ENCODE measurements around the gene DDB1. TPM values are rescaled to one million over a fixed set of nuclear protein-coding genes. Genes with fewer than 3 reads are reported as not detected.

The DDB1 gene
- total RNA-seq, 2 donors from 2014 or later, result 179 to 253 TPM

DNA sequence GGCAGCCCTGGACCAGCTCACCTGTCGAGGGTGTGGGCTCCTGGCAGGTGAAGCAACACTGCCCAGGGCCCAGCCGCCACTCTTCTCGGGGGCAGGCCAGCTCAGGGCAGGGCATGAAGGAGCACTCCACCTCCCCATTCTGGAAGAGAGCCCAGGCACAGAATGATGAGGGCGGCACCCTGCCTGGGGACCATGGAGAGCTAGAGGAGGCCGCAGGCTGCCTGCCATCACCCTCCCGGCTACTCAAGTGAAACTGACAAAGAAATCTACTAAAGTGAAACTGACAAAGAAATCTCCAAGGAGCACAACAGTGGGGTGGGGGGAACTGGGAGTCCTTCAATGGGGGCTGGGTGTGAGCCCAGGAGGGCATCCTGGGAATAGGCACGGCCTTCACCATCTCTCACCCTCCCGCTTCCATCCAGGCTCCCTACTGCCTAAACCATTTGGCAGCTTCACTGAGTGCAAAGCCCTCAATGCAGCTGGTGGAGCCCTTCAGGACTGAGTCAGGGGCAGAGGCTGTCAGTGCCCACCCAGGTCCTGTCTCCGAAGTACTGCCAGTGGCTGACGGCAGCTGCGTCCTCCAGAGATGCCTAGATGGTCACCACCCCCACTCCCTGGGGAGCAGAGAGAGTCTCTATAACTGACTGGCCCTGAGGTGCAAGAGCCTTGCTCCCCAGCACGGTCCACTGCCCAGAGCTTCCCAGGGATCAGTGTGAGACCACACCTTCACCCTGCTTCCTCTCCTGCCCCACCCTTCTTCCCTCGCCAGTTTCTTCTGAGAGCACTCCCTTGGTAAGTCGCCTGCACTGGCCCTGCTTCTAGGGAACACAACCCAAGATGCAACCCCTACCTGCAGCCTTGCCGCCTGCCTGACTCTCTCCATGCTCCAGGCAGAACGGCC lies 59.5 kb downstream of the DDB1 start:
- Histone ChIP-seq H3K4me3 (no peak overlapping the region), H3K27me3 (replicated peaks; ENCODE audit: insufficient read depth) (no peaks in the 10 kb centered on the region), H3K9me3 (no peaks in the 10 kb centered on the region), H3K4me1 (replicated peaks) (no peaks in the 10 kb centered on the region), H3K27ac (no peak overlapping the region), H3K36me3 (no peaks in the 10 kb centered on the region)
- no peak for DNase-seq (ENCODE audit: low spot score)
- intact Hi-C loops (cut with DNase I), result no loop called here
- WGBS, result 68% methylated on average over 16 of the region's 16 CpGs
- TF ChIP-seq, protein P1, sequence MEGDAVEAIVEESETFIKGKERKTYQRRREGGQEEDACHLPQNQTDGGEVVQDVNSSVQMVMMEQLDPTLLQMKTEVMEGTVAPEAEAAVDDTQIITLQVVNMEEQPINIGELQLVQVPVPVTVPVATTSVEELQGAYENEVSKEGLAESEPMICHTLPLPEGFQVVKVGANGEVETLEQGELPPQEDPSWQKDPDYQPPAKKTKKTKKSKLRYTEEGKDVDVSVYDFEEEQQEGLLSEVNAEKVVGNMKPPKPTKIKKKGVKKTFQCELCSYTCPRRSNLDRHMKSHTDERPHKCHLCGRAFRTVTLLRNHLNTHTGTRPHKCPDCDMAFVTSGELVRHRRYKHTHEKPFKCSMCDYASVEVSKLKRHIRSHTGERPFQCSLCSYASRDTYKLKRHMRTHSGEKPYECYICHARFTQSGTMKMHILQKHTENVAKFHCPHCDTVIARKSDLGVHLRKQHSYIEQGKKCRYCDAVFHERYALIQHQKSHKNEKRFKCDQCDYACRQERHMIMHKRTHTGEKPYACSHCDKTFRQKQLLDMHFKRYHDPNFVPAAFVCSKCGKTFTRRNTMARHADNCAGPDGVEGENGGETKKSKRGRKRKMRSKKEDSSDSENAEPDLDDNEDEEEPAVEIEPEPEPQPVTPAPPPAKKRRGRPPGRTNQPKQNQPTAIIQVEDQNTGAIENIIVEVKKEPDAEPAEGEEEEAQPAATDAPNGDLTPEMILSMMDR (IDR thresholded peaks at IDR 0.05), result no peak
- TF ChIP-seq POLR2AphosphoS5 (IDR thresholded peaks at IDR 0.05), result no peak
- TF ChIP-seq POLR2A (IDR thresholded peaks at IDR 0.05), result no peak

DNA sequence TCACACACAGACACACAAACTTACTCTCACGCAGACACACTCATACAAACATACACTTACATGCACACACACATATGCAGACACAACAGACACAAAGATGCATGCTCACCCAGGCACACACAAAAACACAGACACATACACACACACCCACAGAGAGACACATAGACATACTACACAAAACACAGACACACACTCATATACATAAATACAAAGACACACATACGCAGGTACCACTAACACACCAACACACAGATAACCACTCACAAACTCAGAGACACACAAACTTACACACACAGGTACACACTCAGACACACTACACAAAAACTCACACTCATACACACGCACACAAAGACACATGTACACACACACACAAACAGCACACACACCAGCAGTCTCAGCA lies 60.2 kb downstream of the DDB1 start:
- Histone ChIP-seq H3K9me3 (no peaks in the 10 kb centered on the region), H3K27me3 (replicated peaks; ENCODE audit: insufficient read depth) (no peaks in the 10 kb centered on the region), H3K4me3 (no peak overlapping the region), H3K36me3 (no peaks in the 10 kb centered on the region), H3K27ac (no peak overlapping the region), H3K4me1 (replicated peaks) (no peaks in the 10 kb centered on the region)
- no peak for DNase-seq (ENCODE audit: low spot score)
- 95% methylated on average over 3 of the region's 3 CpGs for WGBS
- intact Hi-C loops (cut with DNase I), result no loop called here
- no peak for TF ChIP-seq POLR2A (IDR thresholded peaks at IDR 0.05)
- TF ChIP-seq, protein P1 (IDR thresholded peaks at IDR 0.05), result no peak
- TF ChIP-seq POLR2AphosphoS5 (IDR thresholded peaks at IDR 0.05), result no peak

DNA sequence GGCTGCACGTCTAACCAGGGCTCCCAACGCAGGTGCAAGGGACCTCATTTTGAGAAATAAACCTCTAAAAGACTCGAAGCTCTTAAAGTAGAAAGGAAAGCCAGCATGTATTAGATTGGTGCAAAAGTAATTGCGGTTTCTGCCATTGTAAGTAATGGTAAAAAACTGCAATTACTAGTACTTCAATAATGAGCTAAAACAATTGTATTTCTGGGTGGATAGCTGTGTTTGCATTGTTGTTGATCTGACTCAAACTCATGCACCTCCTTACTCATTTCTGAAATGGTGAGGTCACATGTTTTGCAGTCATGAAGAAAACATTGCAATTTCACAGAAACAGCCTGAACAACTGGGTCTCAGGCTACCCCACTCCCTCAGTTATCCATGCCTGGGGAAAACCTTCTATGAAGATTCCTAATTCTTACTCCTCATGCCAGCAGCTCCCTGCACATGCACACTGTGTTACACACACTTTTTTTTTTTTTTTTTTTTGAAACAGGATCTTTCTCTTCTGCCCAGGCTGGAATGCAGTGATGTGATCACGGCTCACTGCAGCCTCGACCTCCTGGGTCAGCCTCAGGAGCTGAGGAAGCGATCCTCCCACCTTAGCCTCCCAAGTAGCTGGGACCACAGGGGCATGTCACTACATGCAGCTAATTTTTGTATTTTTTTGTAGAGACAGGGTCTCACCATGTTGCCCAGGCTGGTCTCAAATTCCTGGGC lies 62.4 kb downstream of the DDB1 start:
- 88% methylated on average over 7 of the region's 7 CpGs for WGBS
- intact Hi-C loops (cut with DNase I), result no loop called here
- DNase-seq (ENCODE audit: low spot score), result no peak
- no peak overlapping the region for H3K27ac ChIP-seq
- H3K36me3 ChIP-seq, result no peaks in the 10 kb centered on the region
- no peaks in the 10 kb centered on the region for H3K27me3 ChIP-seq (replicated peaks; ENCODE audit: insufficient read depth)
- TF ChIP-seq POLR2AphosphoS5 (IDR thresholded peaks at IDR 0.05) (no peak), POLR2A (IDR thresholded peaks at IDR 0.05) (no peak)
- TF ChIP-seq, protein P1 (IDR thresholded peaks at IDR 0.05), result no peak
- no peaks in the 10 kb centered on the region for H3K9me3 ChIP-seq
- no peak overlapping the region for H3K4me3 ChIP-seq
- no peaks in the 10 kb centered on the region for H3K4me1 ChIP-seq (replicated peaks)

DNA sequence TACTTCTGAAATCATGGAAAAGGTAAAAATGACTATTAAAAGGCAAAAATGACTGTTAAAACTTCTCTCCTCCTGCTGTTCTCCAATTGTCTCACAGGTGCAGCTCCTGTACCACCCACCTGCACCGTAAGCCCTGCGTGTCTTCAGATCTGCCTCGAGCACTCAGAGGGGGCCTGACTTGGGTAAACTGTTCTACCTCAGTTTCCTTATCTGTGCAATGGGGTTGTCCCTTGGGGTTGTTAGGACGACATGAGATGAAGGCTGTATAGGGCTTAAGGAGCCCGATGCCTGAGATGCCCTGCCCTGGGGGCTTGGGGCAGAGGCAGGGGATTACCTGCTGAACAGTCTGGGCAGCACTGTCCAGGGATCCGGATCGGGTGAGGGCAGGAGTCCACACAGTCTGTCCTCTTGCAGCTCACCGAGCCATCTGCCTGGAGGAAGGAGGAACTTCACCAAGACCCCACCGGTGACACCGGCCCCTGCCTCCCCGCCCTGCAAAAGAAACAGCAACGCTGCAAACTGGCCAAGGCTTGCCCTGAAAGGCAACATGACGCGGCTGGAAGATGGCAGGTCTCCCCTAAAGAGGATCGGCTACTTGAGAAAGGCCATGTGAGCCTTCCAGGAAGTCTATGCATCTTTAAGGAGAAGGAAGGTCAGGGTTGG lies 64.2 kb downstream of the DDB1 start:
- Histone ChIP-seq H3K9me3 (no peaks in the 10 kb centered on the region), H3K27ac (no peak overlapping the region), H3K4me1 (replicated peaks) (no peaks in the 10 kb centered on the region), H3K4me3 (no peak overlapping the region), H3K36me3 (no peaks in the 10 kb centered on the region), H3K27me3 (replicated peaks; ENCODE audit: insufficient read depth) (no peaks in the 10 kb centered on the region)
- TF ChIP-seq POLR2A (IDR thresholded peaks at IDR 0.05), result no peak
- TF ChIP-seq, protein P1 (IDR thresholded peaks at IDR 0.05), result no peak
- no peak for TF ChIP-seq POLR2AphosphoS5 (IDR thresholded peaks at IDR 0.05)
- intact Hi-C loops (cut with DNase I), result no loop called here
- WGBS, result 92% methylated on average over 15 of the region's 15 CpGs
- DNase-seq (ENCODE audit: low spot score), result no peak
